ENCODE measurements around the gene CENPH. TPM values are rescaled to one million over a fixed set of nuclear protein-coding genes. Genes with fewer than 3 reads are reported as not detected.
A peak's percentile ranks its signal among the peaks of the same experiment; 100 is the strongest.
"Not testable (repeated sequence)": the region's sequence is repeated elsewhere in the genome, so short reads cannot be mapped to it uniquely, and the experiment has no call there.

Gene CENPH
- total RNA-seq, 1 donor from 2014 or later, result 5.0 TPM

DNA sequence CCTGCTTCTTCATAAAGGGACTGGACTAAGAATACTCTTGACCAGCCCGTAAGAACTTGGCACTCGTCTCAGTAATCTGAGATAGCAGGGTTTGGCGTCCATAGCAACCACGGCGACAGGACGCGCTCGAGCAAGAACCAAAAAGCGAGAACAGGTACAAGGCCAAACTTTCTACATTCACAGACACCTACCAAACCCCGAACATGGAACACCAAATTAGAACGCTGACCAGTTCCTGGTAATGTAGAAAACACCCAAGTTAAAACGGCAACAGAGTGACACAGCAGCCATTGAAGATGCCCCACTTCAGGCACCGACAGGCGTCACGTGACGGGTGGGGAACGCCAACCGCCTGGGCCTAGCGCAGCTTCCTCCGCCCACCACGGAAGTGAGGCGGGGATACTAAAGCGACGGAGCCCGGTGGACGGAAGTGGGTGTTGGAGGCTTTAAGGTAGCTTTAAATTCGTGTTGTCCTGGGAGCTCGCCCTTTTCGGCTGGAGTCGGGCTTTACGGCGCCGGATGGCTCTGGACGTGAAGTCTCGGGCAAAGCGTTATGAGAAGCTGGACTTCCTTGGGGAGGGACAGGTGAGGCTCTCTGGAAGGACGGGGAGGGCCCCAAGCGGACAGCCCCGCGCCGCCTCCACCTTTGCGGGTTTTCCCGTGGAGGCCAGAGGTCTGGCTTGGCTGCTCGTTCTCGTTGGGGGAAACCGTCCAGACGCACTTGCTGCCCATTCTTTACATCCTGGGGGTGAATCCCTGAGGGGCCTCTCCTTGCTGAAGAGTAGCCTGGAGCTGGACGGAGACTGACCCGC lies 45.3 kb downstream of the CENPH start, which contains the start of gene CDK7:
Gene CDK7 (plus strand): TSS at position 430 of the 812 bp plus-strand sequence. CDS start 90 bp downstream, at position 520.
- TF ChIP-seq, protein P1, sequence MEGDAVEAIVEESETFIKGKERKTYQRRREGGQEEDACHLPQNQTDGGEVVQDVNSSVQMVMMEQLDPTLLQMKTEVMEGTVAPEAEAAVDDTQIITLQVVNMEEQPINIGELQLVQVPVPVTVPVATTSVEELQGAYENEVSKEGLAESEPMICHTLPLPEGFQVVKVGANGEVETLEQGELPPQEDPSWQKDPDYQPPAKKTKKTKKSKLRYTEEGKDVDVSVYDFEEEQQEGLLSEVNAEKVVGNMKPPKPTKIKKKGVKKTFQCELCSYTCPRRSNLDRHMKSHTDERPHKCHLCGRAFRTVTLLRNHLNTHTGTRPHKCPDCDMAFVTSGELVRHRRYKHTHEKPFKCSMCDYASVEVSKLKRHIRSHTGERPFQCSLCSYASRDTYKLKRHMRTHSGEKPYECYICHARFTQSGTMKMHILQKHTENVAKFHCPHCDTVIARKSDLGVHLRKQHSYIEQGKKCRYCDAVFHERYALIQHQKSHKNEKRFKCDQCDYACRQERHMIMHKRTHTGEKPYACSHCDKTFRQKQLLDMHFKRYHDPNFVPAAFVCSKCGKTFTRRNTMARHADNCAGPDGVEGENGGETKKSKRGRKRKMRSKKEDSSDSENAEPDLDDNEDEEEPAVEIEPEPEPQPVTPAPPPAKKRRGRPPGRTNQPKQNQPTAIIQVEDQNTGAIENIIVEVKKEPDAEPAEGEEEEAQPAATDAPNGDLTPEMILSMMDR (IDR thresholded peaks at IDR 0.05; ENCODE audit: insufficient read depth, low read depth, low read length), result no peak
- TF ChIP-seq EZH2 (IDR thresholded peaks at IDR 0.05; ENCODE audit: insufficient read depth, low read length), result no peak
- peak within 1 kb of the TSS; percentile 84 for H3K4me3 ChIP-seq (ENCODE audit: insufficient read depth, low read depth, low read length)
- peaks cover 16% of the 10 kb centered on the region for H4K20me1 ChIP-seq (ENCODE audit: insufficient read depth, low read length)
- Mint-ChIP-seq H3K4me3 (ENCODE audit: unreplicated experiment) (peak within 1 kb of the TSS; percentile 98), H3K27ac (ENCODE audit: unreplicated experiment) (peak within 1 kb of the TSS; percentile 90), H3K36me3 (ENCODE audit: low read depth, unreplicated experiment) (peaks cover 7% of the 10 kb centered on the region), H3K4me1 (ENCODE audit: low read depth, unreplicated experiment) (peaks cover 21% of the 10 kb centered on the region), H3K27me3 (ENCODE audit: low read depth, unreplicated experiment) (no peaks in the 10 kb centered on the region), H3K9me3 (ENCODE audit: unreplicated experiment) (no peaks in the 10 kb centered on the region)
- H3K9me3 ChIP-seq (ENCODE audit: insufficient read depth, low read depth, low read length), result no peaks in the 10 kb centered on the region
- peaks cover 45% of the 10 kb centered on the region for H3K79me2 ChIP-seq (ENCODE audit: insufficient read depth, low read length)
- DNase-seq (ENCODE audit: low read depth) (peak; percentile 87), FAIRE-seq (peak; percentile 75)
- H3K27ac ChIP-seq (ENCODE audit: low read depth, low read length), result peak within 1 kb of the TSS; percentile 76
- H3K36me3 ChIP-seq (ENCODE audit: insufficient read depth, low read length), result peaks cover 9% of the 10 kb centered on the region
- H3K4me1 ChIP-seq (ENCODE audit: insufficient read depth, low read length), result peaks cover 30% of the 10 kb centered on the region
- H3K27me3 ChIP-seq (ENCODE audit: insufficient read depth, low read length), result no peaks in the 10 kb centered on the region
- peak within 1 kb of the TSS; percentile 91 for H2AFZ ChIP-seq (ENCODE audit: low read depth, low read length)
- H3K4me2 ChIP-seq (ENCODE audit: low read length), result peak within 1 kb of the TSS; percentile 82
- peak within 1 kb of the TSS; percentile 91 for H3K9ac ChIP-seq (ENCODE audit: low read length)

DNA sequence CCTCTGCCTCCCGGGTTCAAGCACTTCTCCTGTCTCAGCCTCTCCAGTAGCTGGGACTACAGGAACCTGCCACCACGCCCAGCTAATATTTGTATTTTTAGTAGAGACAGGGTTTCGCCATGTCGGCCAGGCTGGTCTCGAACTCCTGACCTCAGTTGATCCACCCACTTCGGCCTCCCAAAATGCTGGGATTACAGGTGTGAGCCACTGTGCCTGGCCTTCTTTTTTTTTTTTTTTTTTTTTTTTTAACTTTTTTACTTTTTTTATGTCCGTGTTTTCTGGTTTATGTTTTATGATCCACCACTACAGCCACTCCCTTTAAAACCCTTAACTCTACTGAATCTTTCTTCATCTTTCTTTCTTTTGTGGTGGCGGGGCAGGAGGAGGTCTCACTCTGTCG lies 47.4 kb downstream of the CENPH start:
- H3K4me3 ChIP-seq (ENCODE audit: insufficient read depth, low read depth, low read length); H3K9ac ChIP-seq (ENCODE audit: low read length); H3K27me3 ChIP-seq (ENCODE audit: insufficient read depth, low read length); H3K9me3 Mint-ChIP-seq (ENCODE audit: unreplicated experiment); H3K36me3 Mint-ChIP-seq (ENCODE audit: low read depth, unreplicated experiment); H2AFZ ChIP-seq (ENCODE audit: low read depth, low read length); H3K27ac Mint-ChIP-seq (ENCODE audit: unreplicated experiment); H3K27ac ChIP-seq (ENCODE audit: low read depth, low read length); H3K27me3 Mint-ChIP-seq (ENCODE audit: low read depth, unreplicated experiment); FAIRE-seq; H3K36me3 ChIP-seq (ENCODE audit: insufficient read depth, low read length); H3K9me3 ChIP-seq (ENCODE audit: insufficient read depth, low read depth, low read length); DNase-seq (ENCODE audit: low read depth): not testable (repeated sequence)
- Mint-ChIP-seq H3K4me1 (ENCODE audit: low read depth, unreplicated experiment) (peaks cover 27% of the 10 kb centered on the region), H3K4me3 (ENCODE audit: unreplicated experiment) (peak overlapping the region; percentile 98)
- Histone ChIP-seq H4K20me1 (ENCODE audit: insufficient read depth, low read length) (peaks cover 17% of the 10 kb centered on the region), H3K4me2 (ENCODE audit: low read length) (peak overlapping the region; percentile 45), H3K79me2 (ENCODE audit: insufficient read depth, low read length) (peaks cover 65% of the 10 kb centered on the region), H3K4me1 (ENCODE audit: insufficient read depth, low read length) (peaks cover 30% of the 10 kb centered on the region)

DNA sequence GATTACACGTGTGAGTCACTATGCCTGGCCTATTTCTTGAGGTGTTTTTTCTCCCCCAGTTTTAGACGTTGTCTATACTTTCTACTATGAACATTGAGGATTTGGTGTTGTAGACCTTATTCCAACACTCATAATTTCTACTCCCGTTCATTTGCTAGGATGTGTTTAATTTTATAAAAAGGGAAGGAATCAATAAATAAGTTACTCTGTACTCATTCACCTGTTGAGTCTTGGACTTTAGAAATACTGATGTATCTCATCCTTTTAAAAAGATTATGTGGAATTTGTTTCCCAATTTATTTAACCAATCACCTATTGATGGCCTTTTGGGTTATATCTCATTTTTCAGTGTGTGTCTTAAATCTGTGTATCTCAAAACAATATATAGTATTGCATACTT lies 48.5 kb downstream of the CENPH start:
- Histone ChIP-seq H3K4me3 (ENCODE audit: insufficient read depth, low read depth, low read length) (peak overlapping the region; percentile 17), H3K4me2 (ENCODE audit: low read length) (peak overlapping the region; percentile 45), H3K36me3 (ENCODE audit: insufficient read depth, low read length) (peaks cover 9% of the 10 kb centered on the region), H3K4me1 (ENCODE audit: insufficient read depth, low read length) (peaks cover 27% of the 10 kb centered on the region), H3K9me3 (ENCODE audit: insufficient read depth, low read depth, low read length) (no peaks in the 10 kb centered on the region), H3K27me3 (ENCODE audit: insufficient read depth, low read length) (no peaks in the 10 kb centered on the region), H3K79me2 (ENCODE audit: insufficient read depth, low read length) (peaks cover 76% of the 10 kb centered on the region), H4K20me1 (ENCODE audit: insufficient read depth, low read length) (peaks cover 27% of the 10 kb centered on the region), H3K9ac (ENCODE audit: low read length) (no peak overlapping the region), H3K27ac (ENCODE audit: low read depth, low read length) (peak overlapping the region; percentile 57), H2AFZ (ENCODE audit: low read depth, low read length) (no peak overlapping the region)
- Mint-ChIP-seq H3K27ac (ENCODE audit: unreplicated experiment) (no peak overlapping the region), H3K36me3 (ENCODE audit: low read depth, unreplicated experiment) (peaks cover 14% of the 10 kb centered on the region), H3K27me3 (ENCODE audit: low read depth, unreplicated experiment) (no peaks in the 10 kb centered on the region), H3K4me3 (ENCODE audit: unreplicated experiment) (peak overlapping the region; percentile 80), H3K9me3 (ENCODE audit: unreplicated experiment) (no peaks in the 10 kb centered on the region), H3K4me1 (ENCODE audit: low read depth, unreplicated experiment) (peaks cover 32% of the 10 kb centered on the region)
- TF ChIP-seq, protein P1 (IDR thresholded peaks at IDR 0.05; ENCODE audit: insufficient read depth, low read depth, low read length), result no peak
- no peak for TF ChIP-seq EZH2 (IDR thresholded peaks at IDR 0.05; ENCODE audit: insufficient read depth, low read length)
- DNase-seq (ENCODE audit: low read depth) (no peak), FAIRE-seq (no peak)
